Fibroblast of mammary gland (primary cell): Measurements from ENCODE around the gene PTPRN2.

ENCODE experiments used
- DNase-seq: peaks from one replicate; pipeline ENCODE4 v3.0.0-alpha.2; 2010; ENCODE audit warnings: low read depth
- H3K4me3 ChIP-seq: 2 replicates; pipeline ENCODE4 v1.5.1; 2011; ENCODE audit warnings: low read depth, mild to moderate bottlenecking, low read length, moderate library complexity; ENCODE audit not compliant: control insufficient read depth
- CTCF ChIP-seq: conservative IDR thresholded peaks from 2 replicates; pipeline ENCODE4 v1.5.1; 2011; ENCODE audit warnings: low read depth, low read length, inconsistent platforms; ENCODE audit not compliant: control insufficient read depth, insufficient read depth

The PTPRN2 gene

DNA sequence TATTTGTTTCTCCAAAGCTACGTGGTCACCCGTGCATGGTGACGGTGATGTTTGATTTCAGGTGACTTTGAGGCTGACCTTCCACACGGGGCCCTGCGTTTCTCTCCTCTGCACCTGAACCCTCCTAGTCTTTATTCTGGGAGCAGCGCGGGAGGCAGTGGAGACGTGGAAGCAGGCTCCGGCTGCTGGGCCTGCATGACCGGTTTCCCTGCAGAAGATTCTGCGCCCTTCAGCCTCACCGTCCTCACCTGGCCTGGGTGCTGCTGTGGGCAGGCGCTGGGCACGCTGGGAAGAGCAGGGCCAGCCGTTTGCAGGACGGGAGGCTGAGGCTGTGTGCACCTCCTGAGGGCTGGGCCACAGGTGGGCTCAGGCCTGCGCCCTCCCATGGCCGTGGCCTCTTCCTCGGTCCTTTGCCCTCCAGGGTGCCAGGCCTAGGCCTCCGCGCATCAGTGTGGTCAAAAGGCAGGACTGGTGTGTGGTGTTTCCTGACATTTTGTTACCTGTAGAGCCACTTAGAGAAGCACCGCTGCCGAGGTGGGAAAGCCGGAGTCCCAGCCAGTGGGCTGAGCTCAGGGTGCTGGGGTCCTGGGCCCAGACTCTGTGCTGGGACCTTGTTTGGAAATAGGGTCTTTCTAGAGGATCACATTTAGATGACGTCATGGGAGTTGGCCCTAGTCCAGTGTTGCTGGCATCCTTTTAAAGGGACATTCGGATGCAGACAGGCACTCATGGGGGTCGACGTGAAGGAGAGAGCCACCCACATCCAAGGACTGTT is 772.5 kb downstream of the PTPRN2 start:
- no peak for DNase-seq
- H3K4me3 ChIP-seq, result no peak overlapping the region
- no peak for TF ChIP-seq CTCF

DNA sequence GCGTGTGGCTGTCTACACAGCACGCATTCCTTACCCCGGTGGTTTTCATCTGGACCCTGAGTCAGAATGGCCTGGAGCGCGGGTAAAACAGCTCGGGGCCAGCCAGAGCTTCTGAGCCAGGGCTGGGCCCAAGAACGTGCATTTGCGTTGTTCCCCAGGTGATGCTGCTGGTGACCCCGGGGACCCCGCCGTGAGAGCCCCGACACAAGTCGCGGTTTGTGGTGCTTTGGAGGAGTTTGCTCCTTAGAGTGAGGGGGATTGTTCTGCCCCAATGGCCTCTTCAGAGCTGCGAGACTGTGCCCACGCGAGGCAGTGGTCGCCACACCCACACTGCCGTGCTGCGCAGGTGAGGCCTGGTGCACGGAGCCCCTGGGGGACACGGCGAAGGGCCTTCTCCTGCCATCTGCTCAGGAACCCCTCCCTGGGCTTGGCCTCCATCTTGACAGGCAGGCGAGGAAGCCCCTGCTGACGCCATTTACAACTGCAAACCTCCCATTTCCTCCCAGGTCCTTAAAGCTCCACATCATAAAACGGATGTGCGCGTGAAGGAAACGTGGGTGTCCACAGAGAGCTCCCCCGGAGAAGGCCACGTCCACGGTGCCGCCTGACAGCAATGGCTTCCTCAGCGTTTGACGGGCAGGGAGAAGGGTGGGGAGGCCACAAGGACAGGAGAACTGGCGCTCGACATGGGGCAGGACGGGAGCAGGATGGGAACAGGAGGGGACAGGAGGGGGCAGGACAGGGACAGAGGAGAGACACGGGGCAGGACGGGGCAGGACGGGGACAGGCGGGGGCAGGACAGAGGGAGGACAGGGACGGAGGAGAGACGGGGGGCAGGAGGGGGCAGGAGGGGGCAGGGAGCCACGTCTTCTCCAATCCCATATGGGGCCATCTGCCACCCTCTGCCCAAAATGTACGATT is 773.6 kb downstream of the PTPRN2 start:
- H3K4me3 ChIP-seq, result no peak overlapping the region
- no peak for TF ChIP-seq CTCF
- no peak for DNase-seq

DNA sequence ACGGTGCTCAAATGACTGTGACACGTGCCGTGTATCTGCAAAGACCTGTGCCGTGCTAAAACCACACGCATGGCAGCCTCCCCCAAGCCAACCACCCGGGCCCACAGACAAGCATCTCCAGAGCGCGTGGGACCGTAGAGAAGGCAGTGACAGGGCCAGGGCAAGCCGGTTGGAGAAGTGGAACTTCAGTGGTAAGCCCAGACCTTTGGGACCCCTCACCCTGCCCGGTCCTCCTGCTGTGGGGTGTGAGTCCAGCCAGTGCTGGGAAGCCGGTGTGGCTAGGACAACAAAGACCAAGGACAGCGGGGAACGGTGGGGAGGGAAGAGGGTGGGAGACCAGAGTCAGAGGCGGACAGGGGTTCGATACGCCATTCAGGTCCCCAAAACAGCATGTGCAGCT is 774.6 kb downstream of the PTPRN2 start:
- no peak for DNase-seq
- no peak for TF ChIP-seq CTCF
- no peak overlapping the region for H3K4me3 ChIP-seq

GRCh38 chr7:157811946-157812345 is 775.7 kb downstream of the PTPRN2 start:
- DNase-seq, result no peak
- no peak for TF ChIP-seq CTCF
- H3K4me3 ChIP-seq, result no peak overlapping the region

GRCh38 chr7:157809863-157810851 is 777.5 kb downstream of the PTPRN2 start:
- no peak for TF ChIP-seq CTCF
- no peak overlapping the region for H3K4me3 ChIP-seq
- DNase-seq, result no peak
